ENCODE data around the gene NCOA3. TPM values are rescaled to one million over a fixed set of nuclear protein-coding genes. Genes with fewer than 3 reads are reported as not detected.

The NCOA3 gene
- total RNA-seq, 1 experiment from 2014 or later, result 25.9 TPM

DNA sequence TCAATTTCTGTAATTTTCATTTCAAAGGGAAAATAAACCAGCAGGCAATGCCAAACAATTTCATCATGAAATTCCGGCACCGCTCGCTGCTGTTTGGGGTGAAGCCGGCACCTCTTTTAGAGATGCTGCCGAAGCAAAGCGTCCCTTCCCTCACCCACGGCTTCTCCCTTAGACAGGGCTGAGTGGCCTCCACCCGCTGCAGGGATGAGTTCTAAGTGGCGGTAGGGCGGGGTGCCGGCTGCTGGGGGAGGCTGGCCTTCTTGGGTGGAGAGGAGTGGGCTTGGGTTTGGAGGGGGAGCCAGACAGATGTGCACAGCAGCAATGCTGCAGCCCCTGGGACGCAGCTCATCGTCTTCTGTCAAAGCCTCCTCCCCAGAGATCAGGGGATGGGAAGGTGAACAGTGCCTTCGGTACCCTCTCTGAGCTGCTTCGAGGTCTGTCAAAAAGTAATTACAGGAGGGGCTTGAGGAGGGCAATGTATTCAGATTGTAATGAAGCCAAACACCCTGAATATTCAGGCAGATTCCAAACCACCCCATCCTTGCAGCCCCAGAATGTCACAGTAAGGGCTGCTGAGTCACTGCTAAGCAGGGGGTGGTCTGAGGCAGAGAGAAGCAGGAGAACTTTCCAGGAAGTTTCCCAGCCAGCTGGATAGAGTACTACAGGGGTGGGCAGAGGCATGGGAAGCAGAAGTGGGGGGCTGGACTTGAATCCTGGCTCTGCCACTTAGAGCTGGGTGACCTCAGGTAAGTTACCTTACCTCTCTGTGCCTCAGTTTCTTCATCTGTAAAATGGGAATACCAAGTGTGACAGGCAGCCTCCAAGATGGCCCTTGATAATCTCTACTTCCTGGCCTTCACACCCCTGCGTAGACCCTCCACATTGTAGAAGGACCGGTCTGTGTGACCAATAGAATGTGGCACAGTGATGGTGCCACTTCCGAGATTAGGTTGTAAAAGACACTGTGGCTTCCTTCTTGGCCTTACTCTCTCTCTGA is 187.0 kb downstream of the NCOA3 start (continued):
- TF ChIP-seq ZBTB33 (IDR thresholded peaks at IDR 0.05; ENCODE audit: extremely low read depth, insufficient replicate concordance, low read length) (no peak), EGR1 (IDR thresholded peaks at IDR 0.05; ENCODE audit: low read depth) (no peak), ZFX (IDR thresholded peaks at IDR 0.05) (no peak), POLR2AphosphoS5 (IDR thresholded peaks at IDR 0.05; ENCODE audit: low read depth, low read length) (no peak), EZH2phosphoT487 (IDR thresholded peaks at IDR 0.05; ENCODE audit: borderline replicate concordance) (no peak), ELF1 (IDR thresholded peaks at IDR 0.05; ENCODE audit: borderline replicate concordance, low read depth) (no peak), TCF7L2 (IDR thresholded peaks at IDR 0.05; ENCODE audit: borderline replicate concordance, extremely low read depth, insufficient read depth, insufficient read length) (no peak), SIN3A (IDR thresholded peaks at IDR 0.05; ENCODE audit: low read depth) (no peak)

- DNase-seq (ENCODE audit: low read depth, low spot score) (no peak), ATAC-seq (no peak)
- Histone ChIP-seq H3K9ac (ENCODE audit: low read length) (no peak overlapping the region), H3K4me3 (replicated peaks in 1 of 2; ENCODE audit: low read depth in 1 of 2, low read length in 2 of 2) (no peak overlapping the region), H3K27me3 (ENCODE audit: insufficient read depth, low read length) (no peaks in the 10 kb centered on the region), H3K9me3 (ENCODE audit: control insufficient read depth in 1 of 2, insufficient read depth in 1 of 2, low read depth in 1 of 2, low read length in 2 of 2) (no peaks in the 10 kb centered on the region), H3K79me2 (ENCODE audit: insufficient read depth, low read length) (no peaks in the 10 kb centered on the region), H3K9me2 (ENCODE audit: insufficient read depth) (no peaks in the 10 kb centered on the region), H4K20me1 (ENCODE audit: insufficient read depth) (no peaks in the 10 kb centered on the region), H2AFZ (ENCODE audit: low read depth, low read length, poor library complexity, severe bottlenecking) (no peak overlapping the region), H3K4me2 (ENCODE audit: low read length) (no peak overlapping the region), H3K36me3 (ENCODE audit: control insufficient read depth in 1 of 2, insufficient read depth in 2 of 2, low read length in 2 of 2) (no peaks in the 10 kb centered on the region), H3K4me1 (ENCODE audit: control insufficient read depth in 1 of 2, insufficient read depth in 2 of 2, low read length in 2 of 2) (peaks cover 0 to 8% of the 10 kb centered on the region in 2 experiments; a peak in 1 of 4 replicates), H3K27ac (ENCODE audit: low read depth, low read length) (no peak overlapping the region)
- intact Hi-C loops (cut with micrococcal nuclease), result no loop called here
- BruUV-seq (replicated peaks), result no TSS peak
- ChIA-PET POLR2A (no interaction called here), CTCF (no interaction called here), RAD21 (ENCODE audit: low non-redundant PET in 1 of 2, low total read pairs in 2 of 2, uncharacterized antibody in 2 of 2, unreplicated experiment in 2 of 2) (no interaction called here)
- TF ChIP-seq MAX (IDR thresholded peaks at IDR 0.05), result no peak
- no peak for TF ChIP-seq POLR2AphosphoS5 (IDR thresholded peaks at IDR 0.05; ENCODE audit: low read depth, low read length)
- TF ChIP-seq ELF1 (IDR thresholded peaks at IDR 0.05; ENCODE audit: borderline replicate concordance, low read depth), result no peak
- TF ChIP-seq ZFX (IDR thresholded peaks at IDR 0.05), result no peak
- TF ChIP-seq JUND (IDR thresholded peaks at IDR 0.05), result no peak
- TF ChIP-seq SP1 (IDR thresholded peaks at IDR 0.05; ENCODE audit: low read depth), result no peak
- TF ChIP-seq ZBTB33 (IDR thresholded peaks at IDR 0.05; ENCODE audit: extremely low read depth, insufficient replicate concordance, low read length), result no peak
- no peak for TF ChIP-seq EZH2 (IDR thresholded peaks at IDR 0.05)
- TF ChIP-seq, protein P1, sequence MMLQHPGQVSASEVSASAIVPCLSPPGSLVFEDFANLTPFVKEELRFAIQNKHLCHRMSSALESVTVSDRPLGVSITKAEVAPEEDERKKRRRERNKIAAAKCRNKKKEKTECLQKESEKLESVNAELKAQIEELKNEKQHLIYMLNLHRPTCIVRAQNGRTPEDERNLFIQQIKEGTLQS (IDR thresholded peaks at IDR 0.05), result no peak
- no peak for TF ChIP-seq YY1 (IDR thresholded peaks at IDR 0.05; ENCODE audit: extremely low read depth, insufficient replicate concordance, low read depth, low read length)
- TF ChIP-seq ZNF274 (IDR thresholded peaks at IDR 0.05; ENCODE audit: low read depth, low read length), result no peak
- TF ChIP-seq CBX3 (IDR thresholded peaks at IDR 0.05; ENCODE audit: low read depth), result no peak
- TF ChIP-seq EGR1 (IDR thresholded peaks at IDR 0.05; ENCODE audit: low read depth), result no peak
Observed at GRCh38 chr20:47689731-47690130, 188.0 kb downstream of the NCOA3 start.

All from HCT116 (cell line).